ENCODE results near the gene GRIN3A.
"Not testable (repeated sequence)": the region's sequence is repeated elsewhere in the genome, so short reads cannot be mapped to it uniquely, and the experiment has no call there.

GRIN3A gene

GRCh38 chr9:101631892-101632291 is 106.6 kb downstream of the GRIN3A start:
- DNase-seq: no peak

- DNase-seq: no peak
Measured at GRCh38 chr9:101629636-101630035, 108.8 kb downstream of the GRIN3A start.

GRCh38 chr9:101628173-101628572 is 110.3 kb downstream of the GRIN3A start:
- no peak for DNase-seq

DNA sequence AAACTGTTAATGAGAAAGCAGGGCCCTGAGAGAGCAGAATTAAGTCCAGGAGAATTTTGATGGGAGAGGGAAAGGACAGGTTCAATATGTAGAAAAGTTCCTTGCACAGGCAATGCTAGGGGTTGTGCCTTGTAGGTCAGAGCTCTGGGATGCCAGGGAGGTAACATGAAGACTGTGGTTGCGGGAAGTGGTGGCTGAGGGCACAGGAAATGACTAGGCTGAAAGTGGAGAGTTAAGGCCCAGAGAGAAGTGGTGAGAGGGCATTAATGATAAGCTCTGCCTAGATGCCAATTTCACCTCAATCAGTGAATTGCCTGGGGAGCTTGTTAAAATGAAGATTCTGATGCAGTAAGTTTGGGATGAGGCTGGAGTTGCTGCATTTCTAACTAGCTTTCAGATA is 112.2 kb downstream of the GRIN3A start:
- no peak for DNase-seq

DNA sequence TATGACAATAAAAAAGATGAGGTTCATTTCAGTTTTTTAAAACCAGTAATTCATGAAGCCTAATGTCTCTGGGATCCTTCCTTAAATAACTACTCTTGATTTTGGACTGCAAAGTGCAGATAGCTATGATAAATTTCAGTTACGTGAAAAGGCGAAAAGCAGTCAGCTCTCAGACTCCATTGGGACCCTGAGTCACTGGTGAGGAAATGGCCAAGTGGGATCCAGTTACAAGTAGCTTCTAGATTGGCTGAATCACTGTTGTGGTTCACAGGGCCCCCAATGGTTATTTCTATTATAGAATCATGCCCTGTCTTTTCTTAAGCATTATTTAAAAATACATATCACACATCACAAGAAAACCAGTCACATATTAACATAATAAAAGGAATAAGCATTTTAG is 112.6 kb downstream of the GRIN3A start:
- DNase-seq: no peak

GRCh38 chr9:101620452-101620851 is 118.0 kb downstream of the GRIN3A start:
- no peak for DNase-seq

DNA sequence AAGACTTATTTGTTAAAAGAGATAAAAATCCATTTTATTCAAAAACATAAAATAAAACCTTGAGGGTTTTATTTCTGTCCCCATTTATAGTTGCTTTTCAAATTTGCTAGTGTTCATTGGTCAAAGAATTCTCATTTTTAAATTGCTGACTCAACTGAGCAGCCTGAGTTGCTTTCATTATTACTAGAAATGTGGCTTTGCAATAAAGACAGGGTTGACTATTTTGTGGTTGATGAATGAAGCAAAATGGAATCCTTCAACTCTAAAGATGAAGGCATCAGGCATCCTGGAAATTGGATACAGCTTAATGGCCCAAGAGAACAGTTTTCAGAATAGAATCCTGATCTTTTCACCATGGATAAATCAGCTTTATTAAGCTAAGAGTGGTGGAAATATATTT is 119.7 kb downstream of the GRIN3A start:
- DNase-seq: no peak

DNA sequence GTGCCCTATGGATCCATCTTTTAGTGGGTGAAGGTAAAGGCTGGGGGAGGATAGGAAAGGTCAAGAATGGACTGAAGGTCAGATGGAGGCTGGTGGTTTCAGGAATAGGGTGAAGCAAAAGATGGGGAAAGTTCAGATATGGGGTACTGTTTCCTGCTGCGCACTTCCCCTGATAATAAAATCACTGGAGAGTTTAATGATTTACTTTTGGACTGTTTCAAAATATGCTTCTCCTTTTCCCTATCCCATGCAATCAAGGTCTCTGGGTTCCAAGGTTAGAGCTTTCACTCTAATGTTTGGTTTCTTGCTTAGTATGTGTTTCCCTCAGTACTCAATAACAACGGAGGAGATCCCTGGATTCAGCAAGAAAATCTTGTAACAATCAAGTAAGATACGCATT is 132.9 kb downstream of the GRIN3A start:
- no peak for DNase-seq

DNA sequence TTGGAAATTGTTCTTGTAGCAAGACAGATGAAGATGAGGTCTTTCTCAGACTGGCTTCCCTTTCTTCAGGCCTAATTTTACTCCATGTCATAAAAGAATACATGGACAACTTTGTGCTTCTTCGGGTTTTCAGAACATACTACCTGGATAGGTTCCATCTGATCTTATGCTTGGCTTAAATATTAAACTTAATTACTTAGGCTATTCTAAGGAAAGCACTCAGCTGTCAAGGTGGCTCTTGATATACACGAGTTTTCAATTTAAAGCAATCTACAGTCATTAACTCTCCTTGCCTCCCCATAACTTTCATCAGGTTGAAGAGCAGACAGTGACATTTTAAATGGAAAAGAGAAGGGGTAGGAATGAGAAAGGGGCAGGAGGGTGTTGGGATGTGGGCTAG is 134.2 kb downstream of the GRIN3A start:
- DNase-seq: no peak

- no peak for DNase-seq
Measured at GRCh38 chr9:101601904-101602765, 136.3 kb downstream of the GRIN3A start.

DNA sequence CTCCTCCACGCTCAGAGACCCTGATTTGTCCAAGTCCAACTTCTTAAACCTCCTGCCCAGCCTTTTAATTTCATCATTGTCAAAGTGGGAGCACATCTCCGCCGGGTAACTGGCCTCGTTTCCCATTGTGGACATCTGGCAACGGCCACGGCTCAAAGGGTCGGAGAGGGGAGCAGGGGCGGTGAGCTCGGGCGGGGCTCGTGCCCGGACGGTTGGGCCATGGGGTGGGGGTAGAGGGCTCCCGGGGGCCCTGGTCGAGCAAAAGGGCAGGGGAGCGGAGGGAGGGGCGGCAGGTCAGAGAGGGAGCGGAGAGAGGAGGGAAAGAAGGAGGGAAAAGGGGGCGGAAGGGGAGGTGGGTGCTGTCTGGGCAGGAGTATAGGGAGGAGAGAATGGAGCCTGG is 143.7 kb downstream of the GRIN3A start, which contains the start of gene PPP3R2:
PPP3R2 (minus strand) TSS at position 174 of the 400 bp plus-strand sequence; CDS start at position 126, 48 bp downstream.
- DNase-seq: no peak

- no peak for DNase-seq
Measured at GRCh38 chr9:101593345-101593744, 145.1 kb downstream of the GRIN3A start.

GRCh38 chr9:101592788-101593187 is 145.7 kb downstream of the GRIN3A start:
- DNase-seq: no peak

- DNase-seq: no peak
Measured at GRCh38 chr9:101591787-101592446, 146.5 kb downstream of the GRIN3A start.

DNA sequence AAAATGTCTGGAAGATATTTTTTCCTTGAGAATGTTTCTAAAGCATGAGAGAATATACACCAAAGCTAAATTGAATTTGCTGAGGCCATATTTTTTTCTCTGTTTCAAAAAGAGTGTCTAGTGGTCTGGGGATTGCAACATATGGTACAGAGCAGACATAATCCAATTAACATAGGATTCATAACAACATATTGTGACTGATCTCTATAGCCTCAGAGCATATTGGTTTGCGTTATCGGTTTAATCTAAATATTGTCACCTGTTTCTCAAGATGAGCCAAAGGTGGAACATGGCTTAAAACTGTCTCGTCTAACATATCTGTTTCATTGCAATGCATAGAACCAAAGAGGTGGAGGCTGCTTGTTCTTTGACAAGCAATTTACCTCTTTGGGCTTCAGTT is 147.5 kb downstream of the GRIN3A start:
- DNase-seq: no peak

- DNase-seq: not testable (repeated sequence)
Measured at GRCh38 chr9:101590074-101590473, 148.4 kb downstream of the GRIN3A start.

GRCh38 chr9:101587332-101588043 is 151.0 kb downstream of the GRIN3A start:
- DNase-seq: no peak

GRCh38 chr9:101586651-101587050 is 151.8 kb downstream of the GRIN3A start:
- no peak for DNase-seq

DNA sequence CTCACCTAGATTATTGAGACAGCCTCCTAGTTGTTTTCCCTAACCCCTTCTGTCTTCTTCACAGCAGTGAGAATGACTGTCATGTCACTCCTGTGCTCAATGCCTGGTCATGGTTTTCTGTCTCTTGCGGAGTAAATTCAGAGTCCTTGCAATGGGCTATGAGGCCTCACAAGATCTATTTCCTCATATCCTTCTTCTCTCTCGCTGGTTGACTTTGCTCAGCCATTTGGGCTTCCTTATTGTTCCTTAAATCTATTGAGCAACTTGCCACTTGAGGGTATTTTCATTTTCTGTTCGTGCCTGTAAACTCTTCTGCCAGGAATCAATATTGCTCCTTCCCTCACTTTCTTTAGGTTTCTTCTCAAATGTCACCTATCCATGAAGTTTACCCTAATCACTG is 152.7 kb downstream of the GRIN3A start:
- DNase-seq: no peak

DNA sequence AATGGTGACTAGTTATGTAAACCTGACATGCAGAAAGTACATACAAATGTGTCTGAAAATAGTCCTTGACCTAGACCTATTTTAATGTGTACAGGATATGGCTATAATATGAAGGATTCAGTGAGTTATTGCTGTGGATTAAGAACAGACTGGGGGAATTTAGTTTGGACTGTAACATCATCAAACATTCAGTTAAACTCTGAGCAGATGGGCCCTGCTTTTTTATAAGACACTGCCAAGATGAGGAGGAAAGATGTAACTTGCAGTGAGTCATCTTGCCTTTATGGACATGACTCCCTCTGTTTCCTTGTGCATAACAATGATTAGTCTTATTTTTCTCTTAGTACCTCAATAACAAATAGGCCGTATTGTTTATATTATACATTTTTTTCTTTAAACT is 155.9 kb downstream of the GRIN3A start:
- DNase-seq: no peak

GRCh38 chr9:101579711-101580545 is 158.5 kb downstream of the GRIN3A start:
- no peak for DNase-seq

DNA sequence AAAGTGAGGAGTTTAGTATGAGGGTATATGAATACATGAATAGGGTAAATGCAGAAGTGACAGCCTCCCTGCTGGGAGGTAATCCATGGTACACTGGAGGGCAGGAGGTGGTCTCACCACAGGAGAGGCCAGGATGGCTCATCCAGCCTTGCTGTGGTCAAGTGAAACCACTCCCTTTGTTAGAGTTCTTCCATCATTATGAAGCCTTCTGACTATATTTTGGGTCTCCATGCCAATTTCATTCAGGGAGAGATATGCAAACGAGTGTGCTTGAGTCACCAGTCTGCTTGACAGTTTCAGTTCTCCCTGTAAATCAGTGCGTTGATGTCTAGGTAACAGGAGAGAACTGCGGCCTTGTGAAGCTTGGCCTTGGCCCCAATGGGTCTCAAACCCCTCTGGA is 160.1 kb downstream of the GRIN3A start:
- no peak for DNase-seq

Measured in stimulated activated CD4-positive, alpha-beta T cell treated with anti-CD3 and anti-CD28 coated beads, Interleukin-2, amount 100 ng/mL, for 24 hours (primary cell).